ENCODE results near the gene ZNF385B.
A peak's percentile ranks its signal among the peaks of the same experiment; 100 is the strongest.

ZNF385B gene

GRCh38 chr2:179543361-179543901 is 318.0 kb downstream of the ZNF385B start:
- no peak for DNase-seq

GRCh38 chr2:179541586-179541985 is 319.8 kb downstream of the ZNF385B start:
- no peak for DNase-seq

DNA sequence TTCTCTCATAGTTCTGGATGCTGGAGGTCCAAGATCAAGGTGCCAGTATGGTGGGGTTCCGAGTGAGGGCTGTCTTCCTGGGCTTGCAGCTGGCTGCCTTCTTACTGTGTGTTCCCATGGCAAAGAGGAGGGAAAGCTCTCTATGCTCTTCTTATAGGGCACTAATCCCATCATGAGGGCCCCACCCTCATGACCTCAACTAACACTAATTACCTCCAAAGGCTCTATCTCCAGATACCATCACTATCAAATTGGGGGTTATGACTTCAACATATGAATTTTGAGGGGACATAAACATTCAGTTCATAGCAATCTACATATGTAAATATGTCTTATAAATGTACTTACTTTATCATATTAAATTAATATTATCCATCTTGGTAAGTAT is 322.3 kb downstream of the ZNF385B start:
- DNase-seq, result no peak

GRCh38 chr2:179538406-179539123 is 322.8 kb downstream of the ZNF385B start:
- DNase-seq, result no peak

DNA sequence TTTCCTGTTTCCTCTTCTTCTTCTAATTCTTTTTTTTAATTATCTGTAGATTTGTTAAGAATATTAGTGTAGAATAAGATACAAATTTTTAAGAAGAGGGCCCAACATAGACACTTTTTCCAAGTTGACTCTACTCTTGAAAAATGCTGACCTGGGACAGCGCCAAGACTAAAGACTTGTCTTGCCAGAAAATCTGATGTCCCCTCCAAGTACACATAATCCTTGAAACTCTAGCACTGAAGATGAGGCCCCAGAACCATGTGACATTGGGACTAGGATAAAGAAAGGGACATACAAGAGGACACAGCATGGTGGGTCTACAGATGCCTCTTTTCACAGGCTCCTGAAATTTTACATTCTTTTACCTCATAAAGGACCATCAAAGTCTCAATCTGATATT is 325.2 kb downstream of the ZNF385B start:
- no peak for DNase-seq

DNA sequence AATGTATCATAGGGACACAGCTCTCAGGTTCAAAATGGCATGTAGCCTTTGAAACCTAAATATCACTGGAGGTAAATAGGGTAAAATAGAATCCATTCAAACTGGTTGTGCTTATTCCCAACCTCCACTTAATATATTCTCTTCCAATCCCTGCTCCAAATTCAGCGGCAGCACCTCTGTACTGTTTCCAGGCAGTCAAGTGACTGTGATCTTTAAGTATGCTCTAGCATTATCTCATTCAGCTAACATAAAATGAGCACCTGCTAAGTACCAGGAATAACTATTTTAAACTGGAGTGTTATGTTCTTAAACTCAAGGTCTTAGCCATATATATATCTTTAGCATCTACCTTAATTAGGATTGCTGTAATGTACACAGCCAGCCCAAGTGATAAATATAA is 327.5 kb downstream of the ZNF385B start:
- no peak for DNase-seq

DNA sequence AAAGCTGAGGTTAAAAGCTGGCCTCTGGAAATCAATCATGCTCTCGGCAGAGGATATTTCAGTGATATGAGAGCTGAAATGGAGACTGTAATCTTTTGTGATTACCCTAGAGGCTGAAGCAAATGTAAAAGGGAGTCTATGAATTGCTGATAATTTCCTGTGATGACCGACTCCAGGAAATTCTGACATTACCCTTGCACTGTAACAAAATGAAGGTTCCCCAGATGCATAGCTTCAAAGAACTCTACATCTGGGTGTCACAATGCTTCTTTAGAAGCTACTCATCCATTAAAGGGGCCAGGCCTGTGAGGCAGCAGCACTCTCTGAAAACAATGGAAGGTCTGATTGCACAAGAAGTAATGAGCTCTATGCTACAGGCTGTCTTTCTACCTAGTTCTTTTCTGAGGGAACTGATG is 328.5 kb downstream of the ZNF385B start:
- no peak for DNase-seq

GRCh38 chr2:179528576-179529069 is 332.8 kb downstream of the ZNF385B start:
- DNase-seq, result peak; percentile 27

DNA sequence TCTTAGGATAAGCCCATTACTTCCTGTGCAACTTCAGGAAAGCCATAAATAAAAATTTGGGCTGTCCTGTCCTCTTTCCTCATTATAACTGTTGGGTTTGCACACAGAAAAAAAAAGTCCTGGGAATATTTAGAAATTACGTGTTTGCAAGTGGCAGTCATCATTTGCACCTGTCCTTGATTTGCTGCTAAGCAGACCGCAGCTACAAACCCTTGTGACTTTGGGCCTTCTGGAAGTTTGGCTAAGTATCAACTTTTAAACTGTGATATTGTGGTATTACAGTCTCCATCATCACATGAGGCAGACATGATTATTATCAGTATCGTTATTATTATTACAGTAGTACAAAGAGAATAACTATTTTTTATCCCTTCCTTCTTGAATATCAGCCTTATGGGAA is 336.1 kb downstream of the ZNF385B start:
- DNase-seq, result no peak

GRCh38 chr2:179524809-179525339 is 336.5 kb downstream of the ZNF385B start:
- DNase-seq, result no peak

- no peak for DNase-seq
These were observed 339.5 kb downstream of the ZNF385B start for GRCh38 chr2:179521944-179522343.

GRCh38 chr2:179518830-179519229 is 342.6 kb downstream of the ZNF385B start:
- DNase-seq, result no peak

DNA sequence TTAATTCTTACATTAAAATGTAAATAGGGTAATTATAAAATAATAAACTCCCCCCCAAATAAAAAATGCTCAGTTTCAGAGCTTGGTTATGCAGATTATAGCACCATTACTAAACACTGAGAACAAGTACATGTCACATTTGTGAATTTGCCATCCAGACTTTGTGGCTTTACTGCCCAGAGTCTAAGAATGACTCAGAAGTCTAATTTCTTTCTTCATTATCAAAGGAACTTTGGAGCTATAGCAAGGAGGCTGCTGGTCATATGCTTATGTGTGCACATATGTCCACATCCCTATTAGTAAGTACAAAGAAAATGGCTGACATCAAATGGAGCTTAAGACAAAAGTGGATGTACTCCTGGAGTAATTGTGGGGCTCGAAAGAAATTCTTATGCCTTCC is 348.2 kb downstream of the ZNF385B start:
- DNase-seq, result no peak

GRCh38 chr2:179512281-179513035 is 349.0 kb downstream of the ZNF385B start:
- DNase-seq, result no peak

DNA sequence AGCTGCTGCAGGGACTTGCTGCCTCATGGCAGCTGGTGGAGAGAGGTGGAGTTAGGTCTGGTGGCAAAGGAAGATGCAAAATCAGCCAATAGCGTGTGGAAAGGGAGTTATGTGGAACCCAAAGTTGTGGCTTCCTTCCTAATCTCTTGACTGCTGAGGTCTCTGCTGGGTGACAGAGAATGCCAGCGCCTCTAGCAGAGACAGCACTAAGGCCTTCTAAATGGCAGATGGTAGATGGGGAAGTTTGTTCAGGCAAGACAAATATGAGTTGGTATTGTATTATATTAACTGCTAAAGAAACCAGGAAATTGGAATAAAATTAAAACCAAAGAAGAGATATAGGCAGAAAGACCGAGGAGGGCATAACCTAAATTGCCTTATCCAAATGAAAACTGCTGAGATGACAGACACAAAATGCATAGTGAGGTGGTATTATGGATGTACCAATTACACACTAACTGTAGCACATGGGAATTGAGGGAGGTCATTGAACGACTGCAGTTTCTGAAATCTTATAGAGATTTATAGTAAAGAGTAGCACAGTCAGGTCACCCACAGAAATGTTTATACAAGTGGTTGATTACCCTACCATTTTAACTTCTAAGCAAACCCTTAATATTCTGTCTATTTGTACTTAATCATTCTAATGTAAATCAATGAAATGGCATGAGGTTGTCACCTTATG is 350.2 kb downstream of the ZNF385B start:
- DNase-seq, result no peak

GRCh38 chr2:179495315-179495714 is 366.1 kb downstream of the ZNF385B start:
- DNase-seq, result no peak

GRCh38 chr2:179488563-179488962 is 372.8 kb downstream of the ZNF385B start:
- no peak for DNase-seq

DNA sequence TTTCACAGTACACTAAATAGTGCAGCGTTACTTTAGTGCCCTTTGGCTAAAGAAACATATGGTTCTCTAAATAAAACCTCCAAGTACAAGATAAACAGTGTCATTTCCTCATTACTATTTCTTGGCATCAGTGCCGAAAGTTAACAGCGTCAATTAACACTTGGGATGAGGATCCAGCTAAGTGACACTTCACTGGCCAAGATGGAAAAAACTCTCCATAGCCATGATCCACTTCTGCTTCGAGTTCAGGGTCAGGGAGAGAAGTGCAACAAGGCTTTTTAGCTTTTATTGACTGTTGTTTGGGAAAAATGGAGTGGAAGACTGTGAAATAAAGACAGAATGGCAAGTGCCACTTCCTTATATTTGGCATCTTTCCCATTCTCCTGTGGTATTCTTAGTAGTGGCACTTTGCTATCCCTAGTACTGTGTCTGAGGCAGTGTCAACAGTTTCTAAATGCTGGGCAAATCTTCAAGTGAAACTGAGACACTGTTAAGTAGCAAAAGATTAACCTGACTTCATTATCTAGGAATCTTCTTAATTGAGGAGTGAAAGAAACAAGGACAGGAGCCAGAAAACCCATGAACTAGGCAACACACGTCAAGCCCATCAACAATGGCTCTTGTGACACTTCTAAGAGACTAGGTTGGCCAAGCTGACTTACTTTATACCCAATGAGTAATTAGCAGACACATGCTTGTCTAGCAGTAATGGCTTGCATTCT is 374.2 kb downstream of the ZNF385B start:
- no peak for DNase-seq

DNA sequence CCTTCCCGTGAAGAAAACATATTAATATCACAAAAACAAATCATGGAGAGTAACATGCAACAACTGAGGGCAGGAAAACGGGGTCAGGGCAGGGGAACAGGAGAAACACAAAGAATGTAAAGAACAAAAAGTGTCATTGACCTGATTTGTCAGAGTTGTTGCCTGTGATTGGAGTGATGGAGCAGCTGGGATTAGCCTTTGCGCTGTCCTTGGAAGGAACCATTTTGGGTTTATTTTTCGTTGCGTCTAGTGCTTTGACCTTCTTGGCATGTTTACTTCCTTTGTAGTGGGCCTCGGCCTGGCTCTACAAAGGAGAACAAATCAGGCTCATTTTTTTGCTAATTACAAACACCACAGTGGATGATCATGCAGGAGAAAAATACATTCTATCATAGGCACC is 378.3 kb downstream of the ZNF385B start:
- no peak for DNase-seq

DNA sequence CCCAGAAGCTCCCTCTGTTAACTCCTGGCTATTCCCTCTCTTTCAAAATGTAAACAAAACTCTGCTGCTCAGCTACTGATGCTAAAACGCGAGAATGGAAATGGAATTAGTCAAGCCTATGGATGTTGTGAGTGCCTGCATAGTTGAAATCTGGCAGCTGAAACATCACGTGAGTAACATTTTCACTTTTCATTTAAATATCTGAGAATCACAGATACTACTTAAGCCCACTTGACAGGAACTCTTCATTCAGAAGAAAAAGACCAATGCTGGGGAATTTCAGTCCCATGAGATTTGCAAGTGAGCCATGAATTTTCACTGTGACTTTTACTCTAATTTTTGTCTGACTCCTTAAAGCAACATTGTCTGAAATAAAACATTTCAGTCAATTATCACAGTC is 381.5 kb downstream of the ZNF385B start:
- DNase-seq, result no peak

GRCh38 chr2:179478771-179479170 is 382.6 kb downstream of the ZNF385B start:
- no peak for DNase-seq

DNA sequence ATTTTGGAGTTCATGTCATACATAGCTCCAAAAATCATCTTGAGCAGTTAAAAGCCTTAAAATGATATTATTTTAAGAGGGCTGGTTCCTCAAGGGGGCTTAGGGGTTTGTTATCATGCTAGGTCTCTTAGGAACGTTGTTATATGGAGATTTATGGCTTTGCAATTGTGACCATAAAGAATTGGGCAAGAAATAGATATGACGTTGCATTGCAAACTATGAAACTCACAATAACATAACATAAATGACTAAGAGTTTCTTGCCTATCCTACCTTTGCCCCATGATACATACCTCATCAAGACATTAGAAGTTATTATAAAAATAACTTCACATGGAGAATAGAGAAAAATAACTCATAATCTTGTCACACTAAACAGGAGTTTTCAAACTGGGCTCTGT is 390.4 kb downstream of the ZNF385B start:
- no peak for DNase-seq

DNA sequence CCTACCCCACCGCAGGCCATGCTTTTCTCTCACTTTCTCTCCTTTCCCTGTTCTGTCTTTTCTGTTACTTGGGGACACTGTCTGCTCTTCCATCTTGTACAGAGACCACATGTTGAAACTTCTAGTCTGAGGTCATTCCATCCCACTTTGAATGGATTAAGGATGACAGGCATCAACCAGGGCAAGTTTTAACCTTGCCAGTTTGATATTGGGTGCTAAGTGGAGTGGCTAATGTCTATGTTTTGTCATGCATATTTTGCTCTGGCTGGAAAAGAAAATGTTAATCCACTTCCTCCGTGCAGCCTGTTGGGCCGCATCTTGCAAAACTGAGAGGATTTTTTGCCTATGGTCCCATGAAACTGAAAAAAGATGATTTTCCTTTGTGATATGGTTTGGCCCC is 391.3 kb downstream of the ZNF385B start:
- no peak for DNase-seq
